T-helper 2 cell treated with Interferon-gamma antibody and Interleukin-4, amounts not matched to agents 5 μg/mL and 100 μg/mL, for 36 hours (primary cell): ENCODE data around the gene EHMT1.
A peak's percentile ranks its signal among the peaks of the same experiment; 100 is the strongest.
"Not testable (repeated sequence)": the region's sequence is repeated elsewhere in the genome, so short reads cannot be mapped to it uniquely, and the experiment has no call there.

Experiments used
- DNase-seq: peaks from one replicate; pipeline ENCODE4 v3.0.0; 2021; ENCODE audit warnings: low spot score
- H3K27ac Mint-ChIP-seq: one replicate; pipeline ENCODE4 v1.8.0; 2021; ENCODE audit warnings: mild to moderate bottlenecking, mixed read lengths
- H3K27me3 Mint-ChIP-seq: one replicate; pipeline ENCODE4 v1.8.0; 2021; ENCODE audit warnings: low read depth, mixed read lengths
- H3K36me3 Mint-ChIP-seq: one replicate; pipeline ENCODE4 v1.8.0; 2021; ENCODE audit warnings: low read depth, mixed read lengths
- H3K4me1 Mint-ChIP-seq: one replicate; pipeline ENCODE4 v1.8.0; 2021; ENCODE audit warnings: low read depth, mixed read lengths
- H3K4me3 Mint-ChIP-seq: one replicate; pipeline ENCODE4 v1.8.0; 2022; ENCODE audit warnings: mild to moderate bottlenecking, moderate library complexity, mixed read lengths
- H3K9me3 Mint-ChIP-seq: one replicate; pipeline ENCODE4 v1.8.0; 2021; ENCODE audit warnings: mixed read lengths

Gene EHMT1

GRCh38 chr9:137866226-137867141 lies 247.7 kb downstream of the EHMT1 start:
- Mint-ChIP-seq H3K36me3 (no peaks in the 10 kb centered on the region), H3K27ac (no peak overlapping the region), H3K27me3 (no peaks in the 10 kb centered on the region), H3K9me3 (no peaks in the 10 kb centered on the region), H3K4me3 (no peak overlapping the region), H3K4me1 (no peaks in the 10 kb centered on the region)
- no peak for DNase-seq

DNA sequence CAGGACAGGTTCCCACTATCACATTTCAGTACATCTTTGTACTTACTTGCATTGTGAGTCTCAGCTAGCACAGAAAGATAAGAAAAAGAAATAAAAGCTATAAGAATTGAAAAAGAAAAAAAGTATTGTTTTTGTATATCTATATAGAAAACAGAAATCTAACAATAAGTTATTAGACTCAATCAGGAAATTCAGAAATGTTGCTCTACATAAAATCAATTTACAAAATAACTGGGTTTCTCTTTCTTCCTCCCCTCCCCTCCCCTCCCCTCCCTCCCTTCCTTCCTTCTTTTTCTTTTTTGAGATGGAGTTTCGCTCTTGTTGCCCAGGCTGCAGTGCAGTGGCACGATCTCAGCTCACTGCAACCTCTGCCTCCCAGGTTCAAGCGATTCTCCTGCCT lies 251.6 kb downstream of the EHMT1 start:
- Mint-ChIP-seq H3K4me3 (no peak overlapping the region), H3K9me3 (no peaks in the 10 kb centered on the region), H3K36me3 (no peaks in the 10 kb centered on the region), H3K4me1 (no peaks in the 10 kb centered on the region), H3K27me3 (no peaks in the 10 kb centered on the region), H3K27ac (no peak overlapping the region)
- no peak for DNase-seq

- H3K27me3 Mint-ChIP-seq: peaks cover 9% of the 10 kb centered on the region
- H3K9me3 Mint-ChIP-seq: no peaks in the 10 kb centered on the region
- no peak for DNase-seq
- no peak overlapping the region for H3K27ac Mint-ChIP-seq
- H3K4me3 Mint-ChIP-seq: no peak overlapping the region
- no peaks in the 10 kb centered on the region for H3K36me3 Mint-ChIP-seq
- H3K4me1 Mint-ChIP-seq: no peaks in the 10 kb centered on the region
These were observed 253.5 kb downstream of the EHMT1 start for GRCh38 chr9:137872296-137872695.

- H3K27ac Mint-ChIP-seq: no peak overlapping the region
- H3K4me3 Mint-ChIP-seq: no peak overlapping the region
- no peaks in the 10 kb centered on the region for H3K9me3 Mint-ChIP-seq
- H3K4me1 Mint-ChIP-seq: no peaks in the 10 kb centered on the region
- peaks cover 9% of the 10 kb centered on the region for H3K27me3 Mint-ChIP-seq
- H3K36me3 Mint-ChIP-seq: no peaks in the 10 kb centered on the region
- no peak for DNase-seq
These were observed 254.6 kb downstream of the EHMT1 start for GRCh38 chr9:137873408-137873807.

DNA sequence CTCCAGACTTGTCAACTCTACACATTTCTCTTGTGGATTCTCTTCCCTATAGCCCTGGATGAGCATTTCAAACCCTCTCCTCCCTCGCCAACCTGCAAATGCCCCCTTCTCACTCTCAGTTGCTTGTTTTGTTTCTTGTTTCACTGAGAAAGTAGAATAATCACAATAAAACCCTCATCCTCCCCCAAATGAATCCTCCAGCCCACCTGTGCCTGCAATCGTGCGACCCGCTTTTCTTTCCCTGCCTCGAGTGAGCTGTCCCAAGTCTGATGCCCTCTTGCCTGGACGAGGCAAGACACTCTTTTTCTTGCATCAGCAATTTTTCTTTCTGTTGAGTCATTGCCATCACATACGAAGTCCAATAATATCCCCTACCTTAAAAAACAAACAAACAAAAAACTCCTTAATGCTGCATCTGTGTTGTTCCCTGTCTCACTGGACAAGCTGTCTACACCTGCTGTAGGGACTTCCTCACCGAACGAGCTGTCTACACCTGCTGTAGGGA lies 255.1 kb downstream of the EHMT1 start:
- no peak overlapping the region for H3K27ac Mint-ChIP-seq
- no peaks in the 10 kb centered on the region for H3K36me3 Mint-ChIP-seq
- no peak overlapping the region for H3K4me3 Mint-ChIP-seq

DNA sequence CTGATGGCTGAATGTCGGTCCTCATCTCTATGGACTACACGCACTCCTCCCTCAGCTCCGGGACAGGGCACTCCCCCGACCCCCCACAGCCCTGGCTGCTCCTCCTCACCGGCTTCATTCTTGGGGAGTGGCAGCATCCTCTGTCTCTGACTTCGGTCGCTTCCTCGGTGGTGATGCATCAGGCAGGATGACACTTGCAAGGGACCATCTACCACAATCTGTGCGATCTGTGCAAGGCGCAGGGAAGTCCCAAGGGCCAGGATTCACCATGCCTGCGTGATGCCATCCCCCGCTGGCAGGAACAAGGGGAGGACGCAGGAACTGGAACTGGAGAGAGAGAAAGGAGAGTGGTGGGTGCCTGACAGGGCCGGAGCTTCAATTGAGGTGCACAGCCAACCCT lies 256.5 kb downstream of the EHMT1 start:
- H3K4me1 Mint-ChIP-seq: no peaks in the 10 kb centered on the region
- no peak for DNase-seq
- H3K27me3 Mint-ChIP-seq: peaks cover 9% of the 10 kb centered on the region
- no peaks in the 10 kb centered on the region for H3K36me3 Mint-ChIP-seq
- H3K4me3 Mint-ChIP-seq: no peak overlapping the region
- H3K9me3 Mint-ChIP-seq: no peaks in the 10 kb centered on the region
- H3K27ac Mint-ChIP-seq: no peak overlapping the region

More for the DNA sequence above, 255.1 kb downstream of the EHMT1 start:
- Mint-ChIP-seq H3K4me1 (no peaks in the 10 kb centered on the region), H3K27me3 (peaks cover 9% of the 10 kb centered on the region), H3K9me3 (no peaks in the 10 kb centered on the region)
- DNase-seq: no peak

DNA sequence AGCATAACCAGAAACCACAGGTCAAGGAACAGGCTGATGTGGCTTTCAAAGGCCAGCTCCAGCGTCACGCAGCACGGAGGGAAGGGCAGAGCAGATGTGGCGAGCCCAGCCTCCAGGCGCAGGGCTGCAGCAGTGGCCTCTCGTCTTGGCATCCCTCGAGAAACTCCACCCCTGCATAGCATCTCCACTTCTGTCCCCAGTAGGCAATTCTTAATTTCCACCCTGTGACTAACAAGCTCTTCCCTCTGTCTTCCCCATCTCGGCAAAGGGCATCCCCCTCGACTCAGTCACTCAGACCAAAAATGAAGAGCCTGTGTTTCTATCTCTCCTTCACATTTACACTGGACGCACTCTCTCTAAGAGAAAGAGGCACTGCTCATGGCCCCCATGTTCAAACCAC lies 257.0 kb downstream of the EHMT1 start:
- H3K4me1 Mint-ChIP-seq: no peaks in the 10 kb centered on the region
- H3K9me3 Mint-ChIP-seq: no peaks in the 10 kb centered on the region
- H3K27ac Mint-ChIP-seq: no peak overlapping the region
- no peak for DNase-seq
- no peaks in the 10 kb centered on the region for H3K36me3 Mint-ChIP-seq
- peaks cover 9% of the 10 kb centered on the region for H3K27me3 Mint-ChIP-seq
- no peak overlapping the region for H3K4me3 Mint-ChIP-seq

DNA sequence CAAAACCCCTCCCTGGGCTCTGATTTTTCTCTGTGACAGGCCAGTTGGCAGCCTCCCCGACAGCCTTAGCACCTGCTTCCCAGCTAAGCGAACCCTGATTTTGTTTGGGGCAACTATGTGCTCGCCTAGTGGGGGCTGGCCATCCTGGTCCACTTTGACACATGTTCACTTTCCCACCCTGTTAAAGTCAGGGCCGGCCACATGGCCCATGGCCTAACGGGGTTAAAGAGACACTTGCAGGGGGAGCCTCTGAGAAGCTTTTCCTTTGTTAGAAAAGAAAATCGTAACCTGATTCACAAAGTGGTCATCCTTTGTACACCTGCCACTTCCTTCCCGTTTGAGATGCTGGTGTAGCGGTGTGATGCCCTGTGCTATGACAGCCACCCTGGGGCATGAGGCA lies 257.5 kb downstream of the EHMT1 start:
- no peak overlapping the region for H3K27ac Mint-ChIP-seq

GRCh38 chr9:137876781-137877386 lies 258.1 kb downstream of the EHMT1 start:
- H3K27ac Mint-ChIP-seq: no peak overlapping the region
- H3K9me3 Mint-ChIP-seq: no peaks in the 10 kb centered on the region
- DNase-seq: no peak
- H3K4me1 Mint-ChIP-seq: no peaks in the 10 kb centered on the region
- H3K4me3 Mint-ChIP-seq: no peak overlapping the region
- no peaks in the 10 kb centered on the region for H3K36me3 Mint-ChIP-seq
- H3K27me3 Mint-ChIP-seq: peaks cover 9% of the 10 kb centered on the region

More for the DNA sequence above, 257.5 kb downstream of the EHMT1 start:
- peaks cover 9% of the 10 kb centered on the region for H3K27me3 Mint-ChIP-seq
- no peaks in the 10 kb centered on the region for H3K9me3 Mint-ChIP-seq
- DNase-seq: no peak
- no peaks in the 10 kb centered on the region for H3K36me3 Mint-ChIP-seq
- no peaks in the 10 kb centered on the region for H3K4me1 Mint-ChIP-seq
- H3K4me3 Mint-ChIP-seq: no peak overlapping the region

GRCh38 chr9:137877506-137878122 lies 258.8 kb downstream of the EHMT1 start, which contains the start of gene CACNA1B:
CACNA1B (plus strand) TSS chr9:137877782; CDS start chr9:137877934, 152 bp downstream.
- H3K9me3 Mint-ChIP-seq, H3K4me1 Mint-ChIP-seq, H3K27ac Mint-ChIP-seq, H3K27me3 Mint-ChIP-seq, DNase-seq, H3K4me3 Mint-ChIP-seq, H3K36me3 Mint-ChIP-seq: not testable (repeated sequence)

- Mint-ChIP-seq H3K4me3 (no peak overlapping the region), H3K36me3 (no peaks in the 10 kb centered on the region), H3K4me1 (no peaks in the 10 kb centered on the region), H3K27ac (no peak overlapping the region), H3K27me3 (peaks cover 9% of the 10 kb centered on the region), H3K9me3 (no peaks in the 10 kb centered on the region)
- peak; percentile 23 for DNase-seq
These were observed 259.5 kb downstream of the EHMT1 start for GRCh38 chr9:137878146-137878941.

- H3K9me3 Mint-ChIP-seq: no peaks in the 10 kb centered on the region
- no peak overlapping the region for H3K4me3 Mint-ChIP-seq
- H3K4me1 Mint-ChIP-seq: no peaks in the 10 kb centered on the region
- H3K27ac Mint-ChIP-seq: no peak overlapping the region
- no peak for DNase-seq
- H3K27me3 Mint-ChIP-seq: peaks cover 9% of the 10 kb centered on the region
- H3K36me3 Mint-ChIP-seq: no peaks in the 10 kb centered on the region
These were observed 260.2 kb downstream of the EHMT1 start for GRCh38 chr9:137879052-137879451.

GRCh38 chr9:137879566-137880150 lies 260.9 kb downstream of the EHMT1 start:
- Mint-ChIP-seq H3K4me3 (no peak overlapping the region), H3K27ac (no peak overlapping the region), H3K36me3 (no peaks in the 10 kb centered on the region), H3K4me1 (no peaks in the 10 kb centered on the region), H3K9me3 (no peaks in the 10 kb centered on the region), H3K27me3 (peaks cover 9% of the 10 kb centered on the region)
- DNase-seq: no peak
